OCI-LY3 (cell line): ENCODE data around the gene UBE3D.

Experiments
- H2AFZ ChIP-seq: fragments of 200-600, 300-600 bp; shearing (Covaris generic); 2 replicates; pipeline ENCODE4 v1.6.0; 2014; ENCODE audit warnings: antibody characterized with exemption, low read depth, low read length
- H3K27ac ChIP-seq: fragments of 200-600, 300-600 bp; sonication (generic); 2 replicates; pipeline ENCODE4 v1.5.1; 2014; ENCODE audit warnings: mild to moderate bottlenecking, low read length, moderate library complexity, mixed read lengths
- H3K27me3 ChIP-seq: fragments of 200-600, 300-600 bp; sonication (generic); 2 replicates; pipeline ENCODE4 v1.6.1; 2014; ENCODE audit warnings: low read depth, low read length, mixed read lengths
- H3K36me3 ChIP-seq: fragments of 200-600, 300-600 bp; sonication (generic); replicated peaks from 2 replicates; pipeline ENCODE3; 2014; ENCODE audit warnings: low read depth, low read length, mixed read lengths
- H3K4me1 ChIP-seq: fragments of 300-600, 200-600 bp; sonication (generic); 2 replicates; pipeline ENCODE4 v1.6.1; 2014; ENCODE audit warnings: low read length, mixed read lengths
- H3K4me2 ChIP-seq: fragments of 200-600, 300-600 bp; sonication (generic); 2 replicates; pipeline ENCODE4 v1.6.1; 2014; ENCODE audit warnings: low read length, mixed read lengths
- H3K4me3 ChIP-seq: fragments of 300-600, 200-600 bp; sonication (generic); 2 replicates; pipeline ENCODE4 v1.5.1; 2014; ENCODE audit warnings: antibody characterized with exemption, mild to moderate bottlenecking, low read length, moderate library complexity
- H3K79me2 ChIP-seq: fragments of 300-600, 200-600 bp; shearing (Covaris generic); 2 replicates; pipeline ENCODE4 v1.6.1; 2014; ENCODE audit warnings: mild to moderate bottlenecking, low read length, mixed read lengths
- H3K9ac ChIP-seq: fragments of 300-600, 200-600 bp; shearing (Covaris generic); 2 replicates; pipeline ENCODE4 v1.6.0; 2014; ENCODE audit warnings: mild to moderate bottlenecking, low read length, moderate library complexity
- H3K9me3 ChIP-seq: fragments of 200-600, 300-600 bp; shearing (Covaris generic); 2 replicates; pipeline ENCODE4 v1.6.1; 2014; ENCODE audit warnings: low read length, mixed read lengths; ENCODE audit not compliant: insufficient read depth
- H4K20me1 ChIP-seq: fragments of 200-600, 300-600 bp; sonication (generic); 2 replicates; pipeline ENCODE4 v1.6.1; 2016; ENCODE audit warnings: low read length, mixed read lengths; ENCODE audit not compliant: insufficient read depth
- EZH2phosphoT487 ChIP-seq: fragments of 200-600 bp; shearing (Covaris generic); IDR thresholded peaks from 2 replicates; pipeline ENCODE4 v1.6.1; 2018; ENCODE audit warnings: antibody characterized with exemption, mixed run types, low read depth
- TF ChIP-seq, protein P1 (sequence below): fragments of 200-600, 300-600 bp; sonication (generic); IDR thresholded peaks from 2 replicates; pipeline ENCODE4 v1.5.1; 2014; ENCODE audit warnings: antibody characterized with exemption, low read length, low read depth

UBE3D gene

GRCh38 chr6:82979657-82980056 lies 86.0 kb downstream of the UBE3D start:
- no peak for TF ChIP-seq EZH2phosphoT487
- TF ChIP-seq, protein P1, sequence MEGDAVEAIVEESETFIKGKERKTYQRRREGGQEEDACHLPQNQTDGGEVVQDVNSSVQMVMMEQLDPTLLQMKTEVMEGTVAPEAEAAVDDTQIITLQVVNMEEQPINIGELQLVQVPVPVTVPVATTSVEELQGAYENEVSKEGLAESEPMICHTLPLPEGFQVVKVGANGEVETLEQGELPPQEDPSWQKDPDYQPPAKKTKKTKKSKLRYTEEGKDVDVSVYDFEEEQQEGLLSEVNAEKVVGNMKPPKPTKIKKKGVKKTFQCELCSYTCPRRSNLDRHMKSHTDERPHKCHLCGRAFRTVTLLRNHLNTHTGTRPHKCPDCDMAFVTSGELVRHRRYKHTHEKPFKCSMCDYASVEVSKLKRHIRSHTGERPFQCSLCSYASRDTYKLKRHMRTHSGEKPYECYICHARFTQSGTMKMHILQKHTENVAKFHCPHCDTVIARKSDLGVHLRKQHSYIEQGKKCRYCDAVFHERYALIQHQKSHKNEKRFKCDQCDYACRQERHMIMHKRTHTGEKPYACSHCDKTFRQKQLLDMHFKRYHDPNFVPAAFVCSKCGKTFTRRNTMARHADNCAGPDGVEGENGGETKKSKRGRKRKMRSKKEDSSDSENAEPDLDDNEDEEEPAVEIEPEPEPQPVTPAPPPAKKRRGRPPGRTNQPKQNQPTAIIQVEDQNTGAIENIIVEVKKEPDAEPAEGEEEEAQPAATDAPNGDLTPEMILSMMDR, result no peak
- Histone ChIP-seq H3K27ac (no peak overlapping the region), H3K9me3 (no peaks in the 10 kb centered on the region), H3K4me2 (no peak overlapping the region), H3K36me3 (no peaks in the 10 kb centered on the region), H4K20me1 (no peaks in the 10 kb centered on the region), H3K4me1 (no peaks in the 10 kb centered on the region), H3K9ac (no peak overlapping the region), H3K27me3 (no peaks in the 10 kb centered on the region), H2AFZ (no peak overlapping the region), H3K79me2 (no peaks in the 10 kb centered on the region), H3K4me3 (no peak overlapping the region)

DNA sequence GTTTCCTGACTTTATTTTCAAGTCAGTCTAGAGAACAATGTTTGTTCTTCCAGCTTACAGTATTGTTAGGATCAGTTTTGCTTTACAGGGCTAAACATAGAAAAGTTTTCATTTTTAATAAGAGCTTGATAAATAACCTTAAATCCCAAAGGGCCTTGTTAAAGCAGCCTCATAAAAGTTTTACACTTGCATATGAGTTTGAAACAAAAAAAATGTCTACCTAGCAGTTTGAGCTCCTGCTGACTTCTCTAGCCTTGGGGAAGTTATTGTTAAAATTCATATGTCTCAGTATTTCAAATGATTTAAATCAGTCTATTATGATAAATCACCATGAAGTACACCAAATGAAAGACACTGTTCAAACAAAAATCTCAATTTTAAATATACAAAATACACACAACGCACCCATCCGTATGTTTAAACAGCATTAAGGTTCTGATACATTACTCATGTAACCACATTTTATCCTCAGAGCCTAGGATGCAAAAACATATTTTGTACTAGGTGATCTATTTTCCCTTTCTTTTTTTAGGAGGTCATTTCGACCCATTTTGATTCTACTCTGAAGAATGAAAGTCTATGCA lies 87.2 kb downstream of the UBE3D start:
- no peaks in the 10 kb centered on the region for H3K27me3 ChIP-seq
- no peak overlapping the region for H3K9ac ChIP-seq
- H3K36me3 ChIP-seq, result no peaks in the 10 kb centered on the region
- no peaks in the 10 kb centered on the region for H3K4me1 ChIP-seq
- H4K20me1 ChIP-seq, result no peaks in the 10 kb centered on the region
- H3K27ac ChIP-seq, result no peak overlapping the region
- no peaks in the 10 kb centered on the region for H3K9me3 ChIP-seq
- no peaks in the 10 kb centered on the region for H3K79me2 ChIP-seq
- TF ChIP-seq, protein P1, result no peak
- no peak for TF ChIP-seq EZH2phosphoT487
- no peak overlapping the region for H2AFZ ChIP-seq
- no peak overlapping the region for H3K4me3 ChIP-seq
- no peak overlapping the region for H3K4me2 ChIP-seq

DNA sequence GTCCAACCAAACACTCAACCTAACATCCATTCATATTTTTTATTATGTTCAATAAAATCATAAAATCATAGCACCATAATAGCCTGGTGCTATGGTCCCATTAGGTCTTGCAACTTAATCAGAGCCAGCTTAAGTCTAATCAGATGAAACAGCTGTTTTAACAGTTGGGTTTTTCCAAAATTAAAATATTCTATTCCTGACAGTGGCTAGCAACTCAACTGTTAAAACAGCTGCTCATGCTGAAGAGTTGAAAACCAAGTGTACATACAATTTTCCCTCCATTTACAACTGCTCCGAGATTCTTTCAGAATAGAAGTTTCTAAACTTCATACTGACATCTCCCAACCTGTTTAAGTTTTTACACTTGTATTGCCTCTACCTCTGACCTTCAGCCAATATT lies 89.5 kb downstream of the UBE3D start:
- H3K79me2 ChIP-seq, result no peaks in the 10 kb centered on the region
- no peak overlapping the region for H3K27ac ChIP-seq
- no peaks in the 10 kb centered on the region for H3K27me3 ChIP-seq
- no peak overlapping the region for H3K4me2 ChIP-seq
- TF ChIP-seq EZH2phosphoT487, result no peak
- TF ChIP-seq, protein P1, result no peak
- H3K9me3 ChIP-seq, result no peaks in the 10 kb centered on the region
- no peak overlapping the region for H2AFZ ChIP-seq
- H3K9ac ChIP-seq, result no peak overlapping the region
- no peaks in the 10 kb centered on the region for H4K20me1 ChIP-seq
- H3K4me1 ChIP-seq, result no peaks in the 10 kb centered on the region
- H3K4me3 ChIP-seq, result no peak overlapping the region
- no peaks in the 10 kb centered on the region for H3K36me3 ChIP-seq

GRCh38 chr6:82971877-82972460 lies 93.7 kb downstream of the UBE3D start:
- H3K36me3 ChIP-seq, result no peaks in the 10 kb centered on the region
- H3K27me3 ChIP-seq, result no peaks in the 10 kb centered on the region
- H3K4me2 ChIP-seq, result no peak overlapping the region
- H3K9ac ChIP-seq, result no peak overlapping the region
- no peaks in the 10 kb centered on the region for H4K20me1 ChIP-seq
- H3K4me3 ChIP-seq, result no peak overlapping the region
- no peak overlapping the region for H2AFZ ChIP-seq
- 0 out of 2 replicates have a peak, but pooled peaks cover 3% of the 10 kb centered on the region for H3K4me1 ChIP-seq
- H3K27ac ChIP-seq, result no peak overlapping the region
- no peaks in the 10 kb centered on the region for H3K9me3 ChIP-seq
- TF ChIP-seq, protein P1, result no peak
- TF ChIP-seq EZH2phosphoT487, result no peak
- no peaks in the 10 kb centered on the region for H3K79me2 ChIP-seq
